ENCODE data around the gene IRAK1.

IRAK1 gene

GRCh38 chrX:154023276-154024000, 3.7 kb upstream of the IRAK1 start:
- no peak overlapping the region for H3K4me3 ChIP-seq (ENCODE audit: low read depth, low read length)

DNA sequence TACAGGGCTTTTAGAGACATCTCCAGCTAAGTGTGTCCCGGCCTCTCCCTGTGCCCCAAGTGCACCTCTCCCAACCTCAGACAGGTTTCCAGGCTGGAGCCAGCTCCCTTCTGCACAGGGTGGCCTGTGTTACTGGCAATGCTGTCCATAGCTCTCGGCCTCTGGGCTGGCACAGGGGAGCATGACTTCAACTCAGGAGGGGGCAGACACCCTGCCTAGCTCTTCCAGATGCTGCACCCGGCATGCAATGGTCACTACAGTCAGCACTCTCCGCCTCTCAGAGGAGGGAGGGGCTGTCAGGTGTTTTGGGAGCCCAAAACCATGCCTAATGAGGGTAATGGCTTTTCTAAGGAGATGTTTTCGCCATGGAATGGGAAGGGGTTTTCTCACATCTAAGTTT, 2.4 kb upstream of the IRAK1 start:
- H3K4me3 ChIP-seq (ENCODE audit: low read depth, low read length): no peak overlapping the region
- DNase-seq (ENCODE audit: low read depth): no peak

More at GRCh38 chrX:154023276-154024000, 3.7 kb upstream of the IRAK1 start:
- DNase-seq (ENCODE audit: low read depth): no peak

DNA sequence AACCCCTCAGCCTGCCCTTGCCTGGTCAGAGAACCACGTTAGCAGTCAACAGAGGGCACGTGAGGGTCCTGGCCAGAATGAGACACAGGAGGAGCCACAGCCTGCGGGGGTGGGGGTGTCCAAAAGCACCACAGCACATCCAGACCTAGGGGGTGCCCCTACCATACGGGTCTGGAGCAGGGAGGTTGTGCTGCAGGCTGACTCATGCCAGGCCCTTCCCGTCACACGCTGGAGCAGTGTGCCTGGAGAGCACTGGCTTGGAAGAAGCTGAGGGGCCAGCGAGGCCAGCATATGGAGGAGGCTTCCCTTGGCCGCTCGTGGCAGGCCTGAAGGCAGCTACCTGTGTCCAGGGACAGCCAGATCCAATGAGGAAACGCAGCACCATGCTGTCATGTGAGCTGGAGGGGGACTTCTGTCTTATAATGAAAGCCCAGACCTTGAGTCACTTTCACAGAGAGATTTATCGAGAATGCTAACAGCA, 1.5 kb upstream of the IRAK1 start:
- DNase-seq (ENCODE audit: low read depth): no peak
- H3K4me3 ChIP-seq (ENCODE audit: low read depth, low read length): no peak overlapping the region

GRCh38 chrX:154020536-154021115, 924 bp upstream of the IRAK1 start:
- H3K4me3 ChIP-seq (ENCODE audit: low read depth, low read length): peak overlapping the region; percentile 43
- no peak for DNase-seq (ENCODE audit: low read depth)

DNA sequence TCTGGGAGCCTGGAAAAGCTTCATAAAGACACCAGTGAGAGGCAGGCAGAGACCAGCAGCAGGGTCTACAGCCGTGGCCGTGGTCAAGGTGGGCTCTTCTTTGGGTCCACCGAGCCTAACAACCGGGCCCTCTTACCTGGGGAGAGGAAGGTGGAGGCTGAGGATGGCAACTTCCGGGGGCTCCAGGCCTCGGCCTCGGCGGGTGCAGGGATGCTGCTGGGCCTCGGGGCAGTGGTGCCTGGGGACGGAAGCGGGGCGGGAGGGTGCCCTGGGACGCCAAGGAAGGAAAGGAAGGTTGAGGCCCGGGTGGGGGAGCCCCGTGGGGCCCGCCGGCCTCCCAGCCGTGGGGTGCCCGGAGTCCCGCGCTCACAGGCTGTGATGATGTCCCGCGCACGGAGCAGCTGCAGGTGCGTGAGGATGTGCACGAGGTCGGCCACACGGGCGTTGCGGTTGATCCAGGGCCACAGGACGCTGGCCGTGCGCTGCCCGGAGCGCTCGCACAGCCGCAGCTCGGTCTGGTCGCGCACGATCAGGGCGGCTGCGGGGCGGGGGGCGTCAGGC, 561 bp downstream of the IRAK1 start:
- DNase-seq (ENCODE audit: low read depth): no peak
- peak overlapping the region; percentile 57 for H3K4me3 ChIP-seq (ENCODE audit: low read depth, low read length)

- peak overlapping the region; percentile 57 for H3K4me3 ChIP-seq (ENCODE audit: low read depth, low read length)
- DNase-seq (ENCODE audit: low read depth): no peak
Measured at GRCh38 chrX:154018518-154019060, 1.1 kb downstream of the IRAK1 start.

- peak overlapping the region; percentile 57 for H3K4me3 ChIP-seq (ENCODE audit: low read depth, low read length)
- no peak for DNase-seq (ENCODE audit: low read depth)
Measured at GRCh38 chrX:154017766-154018517, 1.8 kb downstream of the IRAK1 start.

DNA sequence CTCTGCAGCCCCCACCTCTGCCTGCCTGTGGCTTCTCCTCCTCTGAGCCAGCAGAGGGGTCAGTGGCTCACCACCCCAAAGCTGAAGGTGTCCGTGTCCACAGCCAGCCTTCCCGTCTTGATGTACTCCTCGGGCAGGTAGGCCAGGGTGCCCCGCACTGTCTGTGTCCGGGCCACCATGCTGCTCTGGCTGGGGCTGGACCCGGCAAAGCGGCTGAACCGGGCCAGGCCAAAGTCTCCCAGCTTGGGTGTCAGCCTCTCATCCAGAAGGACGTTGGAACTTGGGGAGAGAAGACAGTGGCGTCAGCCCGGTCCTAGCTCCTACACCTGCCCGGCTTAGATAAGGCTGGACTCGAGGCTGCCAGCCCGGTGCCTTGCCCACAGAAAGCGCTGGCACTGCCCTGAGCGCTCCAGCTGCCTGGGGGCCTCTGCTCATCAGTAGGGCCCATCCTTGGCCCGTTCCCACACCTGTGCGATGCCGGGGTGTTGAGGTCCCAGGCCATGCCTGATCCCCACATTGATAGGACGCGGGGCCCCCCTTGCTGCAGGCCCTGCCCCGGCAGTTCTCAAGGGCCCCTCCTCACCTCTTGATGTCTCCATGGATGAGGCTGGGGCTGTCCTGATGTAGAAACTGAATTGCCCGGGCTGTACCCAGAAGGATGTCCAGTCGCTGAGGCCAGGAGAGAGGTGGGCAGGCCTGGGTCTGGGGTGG, 3.2 kb downstream of the IRAK1 start:
- no peak overlapping the region for H3K4me3 ChIP-seq (ENCODE audit: low read depth, low read length)
- no peak for DNase-seq (ENCODE audit: low read depth)

DNA sequence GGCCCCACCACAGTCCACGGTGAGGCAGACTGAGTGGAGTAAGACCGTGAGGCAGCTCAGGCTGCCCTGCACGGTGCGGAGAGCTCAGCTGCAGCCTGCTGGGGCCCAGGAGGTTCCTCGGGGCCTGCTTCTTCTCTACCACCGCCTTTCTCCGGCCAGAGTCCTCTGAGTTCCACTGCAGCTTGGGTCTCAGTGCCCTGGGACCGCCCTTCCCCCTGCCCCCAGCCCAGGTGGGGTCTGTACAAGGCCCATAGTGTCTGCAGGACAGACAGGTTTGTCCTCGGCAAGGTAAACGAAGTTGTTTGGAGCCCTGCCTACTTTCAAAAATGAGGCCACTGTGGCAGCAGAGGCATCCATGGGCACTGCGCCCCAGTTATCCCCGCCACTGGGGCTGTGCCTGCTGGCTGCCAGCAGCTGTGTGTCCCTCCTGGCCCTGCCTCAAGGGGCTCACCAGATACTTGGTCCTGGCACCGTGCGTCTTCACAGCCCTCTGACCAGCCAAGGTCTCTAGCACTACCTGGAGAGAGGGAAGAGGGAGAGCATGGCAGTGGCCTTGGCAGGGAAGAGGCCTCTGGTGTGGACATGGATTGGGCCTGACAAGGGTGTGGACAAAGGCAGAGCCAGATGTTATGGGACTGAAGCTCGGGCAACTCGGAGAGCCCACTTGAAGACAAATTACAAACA, 4.0 kb downstream of the IRAK1 start:
- no peak for DNase-seq (ENCODE audit: low read depth)
- H3K4me3 ChIP-seq (ENCODE audit: low read depth, low read length): no peak overlapping the region

GRCh38 chrX:154014429-154015380, 5.0 kb downstream of the IRAK1 start:
- DNase-seq (ENCODE audit: low read depth): no peak
- no peak overlapping the region for H3K4me3 ChIP-seq (ENCODE audit: low read depth, low read length)

DNA sequence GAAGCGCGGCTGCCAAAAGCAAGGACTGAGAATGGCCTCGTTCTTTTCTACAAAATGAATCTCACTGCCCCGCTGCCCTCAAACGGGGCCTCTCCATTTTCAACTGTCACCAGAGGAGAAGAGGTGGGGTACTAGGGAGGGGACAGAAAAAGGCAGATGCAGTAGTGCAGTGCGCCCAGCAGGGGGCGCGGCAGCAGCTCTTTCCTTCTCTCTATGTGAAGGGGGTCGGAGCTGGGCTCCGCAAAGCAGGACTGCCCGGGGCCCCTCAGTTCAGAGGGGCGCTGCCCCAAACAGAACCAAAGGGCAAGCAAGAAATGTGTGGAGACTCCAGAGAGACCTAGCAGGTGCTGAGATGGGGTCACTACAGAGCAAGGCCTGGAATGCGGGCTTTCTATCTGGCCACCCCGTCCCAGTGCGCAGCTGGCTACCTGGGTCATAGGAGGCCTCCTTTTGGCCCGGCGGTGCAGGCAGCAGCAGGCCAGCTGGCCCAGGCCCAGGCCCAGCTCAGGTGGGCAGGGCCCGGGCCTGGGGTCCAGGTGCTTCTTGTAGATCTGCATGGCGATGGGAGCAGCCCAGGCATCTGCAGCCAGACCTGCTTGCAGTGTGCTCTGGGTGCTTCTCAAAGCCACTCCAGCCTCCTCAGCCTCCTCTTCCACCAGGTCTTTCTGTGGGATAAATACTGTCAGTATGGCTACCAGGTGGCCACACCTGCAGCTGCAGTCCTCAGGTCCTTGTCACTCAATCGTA, 5.9 kb downstream of the IRAK1 start:
- DNase-seq (ENCODE audit: low read depth): no peak
- H3K4me3 ChIP-seq (ENCODE audit: low read depth, low read length): no peak overlapping the region

- no peak overlapping the region for H3K4me3 ChIP-seq (ENCODE audit: low read depth, low read length)
- DNase-seq (ENCODE audit: low read depth): no peak
Measured at GRCh38 chrX:154013001-154013421, 6.7 kb downstream of the IRAK1 start.

DNA sequence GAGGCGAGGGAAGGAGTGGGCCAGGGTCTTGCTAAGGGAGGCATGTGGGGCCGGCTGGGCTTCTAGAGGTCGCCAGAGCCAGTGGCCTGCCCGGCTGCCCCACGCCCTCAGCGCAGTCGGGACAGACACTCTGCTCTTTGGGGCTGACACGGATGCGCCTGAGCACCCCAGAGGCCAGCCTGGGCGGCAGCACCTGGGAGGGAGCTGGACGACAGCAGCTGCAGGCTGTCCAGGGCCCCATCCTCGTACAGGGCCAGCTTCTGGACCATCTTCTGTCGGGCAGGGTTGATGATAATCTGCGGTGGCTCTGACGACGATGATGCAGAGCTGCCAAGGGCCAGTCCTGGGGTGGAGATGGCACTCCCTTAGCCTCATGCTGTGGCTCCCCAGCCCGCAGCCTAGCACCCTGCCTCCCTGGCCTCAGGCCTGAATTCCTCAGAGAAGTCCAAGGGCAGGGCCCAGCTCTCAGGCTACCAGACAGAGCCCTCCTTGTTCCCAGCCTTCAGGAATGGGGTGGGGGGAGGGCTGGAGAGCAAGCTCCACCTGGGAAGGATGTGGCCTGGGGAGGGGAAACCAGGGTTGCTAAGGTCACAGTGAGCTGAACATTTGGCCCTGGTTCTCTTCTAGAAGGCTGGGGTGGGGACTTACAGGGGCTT, 7.2 kb downstream of the IRAK1 start:
- no peak for DNase-seq (ENCODE audit: low read depth)
- H3K4me3 ChIP-seq (ENCODE audit: low read depth, low read length): no peak overlapping the region

DNA sequence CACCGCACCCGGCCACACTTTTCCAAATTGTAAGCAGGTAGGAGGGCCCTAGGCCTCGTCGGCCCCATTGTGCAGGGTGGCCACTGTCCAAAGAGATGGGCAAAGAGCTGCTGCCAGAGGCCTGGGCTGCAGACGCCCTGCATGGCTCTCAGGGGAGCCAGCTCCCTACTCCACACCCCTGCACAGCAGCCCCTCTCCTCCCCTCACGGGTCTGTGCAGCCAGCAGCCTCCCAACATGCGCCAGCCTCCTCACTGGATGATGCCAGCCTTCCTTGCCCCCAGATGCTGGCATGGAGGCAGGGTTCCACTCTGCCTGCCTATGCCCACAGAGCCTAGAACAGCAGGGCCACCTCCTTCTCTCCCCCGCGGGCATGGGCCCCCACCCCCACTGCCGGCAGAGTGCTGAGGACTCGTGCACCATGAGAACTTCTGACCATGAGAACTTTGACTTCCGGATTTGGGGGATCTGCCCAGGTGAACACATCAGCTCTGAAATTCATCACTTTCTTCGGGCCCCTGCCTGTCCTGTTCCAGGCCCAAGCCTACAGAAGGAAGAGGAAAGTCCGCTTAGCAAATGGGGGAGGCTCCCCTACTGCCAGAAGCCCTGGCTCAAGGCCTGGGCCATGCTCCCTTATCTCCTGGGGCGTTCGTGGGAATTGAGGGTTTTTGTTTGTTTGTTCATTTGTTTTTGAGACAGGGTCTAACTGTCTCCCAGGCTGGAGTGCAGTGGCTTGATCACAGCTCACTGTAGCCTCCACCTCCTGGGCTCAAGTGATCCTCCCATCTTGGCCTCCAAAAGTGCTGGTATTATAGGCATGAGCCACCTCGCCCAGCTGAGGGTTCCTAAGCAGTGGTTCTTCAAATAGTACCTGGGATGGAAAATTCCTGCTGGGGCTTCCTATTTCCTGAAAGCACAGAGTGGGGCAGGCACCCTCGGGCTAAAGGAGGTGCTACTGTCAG, 8.0 kb downstream of the IRAK1 start:
- no peak for DNase-seq (ENCODE audit: low read depth)
- H3K4me3 ChIP-seq (ENCODE audit: low read depth, low read length): no peak overlapping the region

DNA sequence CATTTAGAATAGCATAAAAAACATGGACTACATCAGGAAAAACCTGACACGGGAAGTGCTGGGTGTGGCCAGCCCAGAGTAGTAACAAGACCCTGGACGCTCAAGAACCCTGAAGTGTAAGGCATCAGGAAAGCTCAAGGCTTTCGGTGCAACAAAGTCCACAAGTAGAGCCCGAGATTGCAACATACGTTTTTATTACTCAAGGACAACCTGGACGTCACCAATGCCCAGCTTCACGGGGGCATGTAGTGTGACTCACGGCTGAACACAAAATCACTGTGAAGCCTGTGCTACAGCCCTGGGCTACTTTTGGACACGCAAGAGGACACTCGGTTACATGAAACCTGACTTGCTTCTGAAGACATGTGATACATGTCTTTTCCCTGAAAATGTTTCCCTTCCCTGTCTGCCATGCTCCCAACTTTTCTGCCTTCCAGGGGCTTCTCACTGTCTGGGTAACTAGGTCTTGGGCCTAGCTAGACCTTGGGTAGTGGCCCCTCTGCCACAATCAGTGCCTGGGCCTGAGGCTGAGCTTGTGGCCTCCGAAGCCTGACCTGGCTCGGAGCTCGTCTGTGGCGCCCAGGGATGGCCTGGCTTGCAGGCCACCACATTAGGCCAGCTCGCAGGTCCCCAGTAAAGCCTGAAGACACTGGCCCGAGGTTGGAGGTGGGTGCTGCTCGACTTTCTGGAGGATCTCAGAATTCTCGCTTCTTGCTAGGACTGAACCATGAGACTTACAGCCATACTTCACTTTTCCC, 9.2 kb downstream of the IRAK1 start:
- no peak overlapping the region for H3K4me3 ChIP-seq (ENCODE audit: low read depth, low read length)
- no peak for DNase-seq (ENCODE audit: low read depth)

All from skeletal muscle cell (primary cell).